Ascending aorta (tissue), 2 donors: ENCODE measurements around the gene NAV3. TPM values are rescaled to one million over a fixed set of nuclear protein-coding genes. Genes with fewer than 3 reads are reported as not detected.

ENCODE experiments used
- DNase-seq, 2 donors: peaks; one replicate each; pipeline ENCODE4 v3.0.0-alpha.2; 2019; ENCODE audit warnings: low spot score in 2 of 2
- H3K27ac ChIP-seq, 2 donors: fragments of 200-600 bp; sonication (generic); one replicate each; pipeline ENCODE4 v1.5.1; 2016 to 2017; ENCODE audit warnings: mild to moderate bottlenecking in 1 of 2
- H3K27me3 ChIP-seq: fragments of 200-600 bp; sonication (generic); one replicate; pipeline ENCODE4 v1.5.1; 2017
- H3K36me3 ChIP-seq, 2 donors: fragments of 200-600 bp; sonication (generic); one replicate each; pipeline ENCODE4 v1.5.1; 2016
- H3K4me1 ChIP-seq, 2 donors: fragments of 200-600 bp; sonication (generic); one replicate each; pipeline ENCODE4 v1.5.1; 2016 to 2017; ENCODE audit warnings: mild to moderate bottlenecking in 1 of 2
- H3K4me3 ChIP-seq, 2 donors: fragments of 200-600 bp; sonication (generic); one replicate each; pipeline ENCODE4 v1.5.1; 2016 to 2017; ENCODE audit warnings: mild to moderate bottlenecking in 1 of 2
- H3K9me3 ChIP-seq, 2 donors: fragments of 200-600 bp; sonication (generic); one replicate each; pipeline ENCODE4 v1.5.1; 2016
- CTCF ChIP-seq, 3 experiments: fragments of 200-600 bp in 2 of 3; fragments of 450-650 bp in 1 of 3; sonication (generic) in 2 of 3; IDR thresholded peaks; one replicate each; pipeline ENCODE4 v1.5.1; 2016 to 2019; ENCODE audit warnings: antibody characterized with exemption in 3 of 3, mild to moderate bottlenecking in 1 of 3, moderate library complexity in 1 of 3
- intact Hi-C: fragments of 100-400 bp; cut with DNase I; formaldehyde crosslinking; loops from one replicate; pipeline ENCODE4 v1.15.1; 2023
- total RNA-seq: library from RNA; depleted of rRNA; stranded (reverse); fragments of >200 nt; gene quantifications from one replicate; pipeline ENCODE4 v1.1.0, GENCODE V29; 2016

The NAV3 gene
- total RNA-seq, 1 donor from 2014 or later: 9.7 TPM

GRCh38 chr12:78085542-78086182 is 255.0 kb downstream of the NAV3 start:
- no peaks in the 10 kb centered on the region for H3K9me3 ChIP-seq
- DNase-seq: no peak
- no peak for TF ChIP-seq CTCF (IDR thresholded peaks at IDR 0.05)
- intact Hi-C loops: no loop called here
- no peak overlapping the region for H3K27ac ChIP-seq
- no peaks in the 10 kb centered on the region for H3K36me3 ChIP-seq
- H3K4me3 ChIP-seq: no peak overlapping the region
- no peaks in the 10 kb centered on the region for H3K4me1 ChIP-seq
- H3K27me3 ChIP-seq: no peaks in the 10 kb centered on the region

GRCh38 chr12:78086553-78087362 is 256.1 kb downstream of the NAV3 start:
- H3K27ac ChIP-seq: no peak overlapping the region
- H3K4me1 ChIP-seq: no peaks in the 10 kb centered on the region
- H3K9me3 ChIP-seq: no peaks in the 10 kb centered on the region
- H3K4me3 ChIP-seq: no peak overlapping the region
- no peaks in the 10 kb centered on the region for H3K27me3 ChIP-seq
- TF ChIP-seq CTCF (IDR thresholded peaks at IDR 0.05): no peak
- no peak for DNase-seq
- H3K36me3 ChIP-seq: no peaks in the 10 kb centered on the region
- intact Hi-C loops: no loop called here

DNA sequence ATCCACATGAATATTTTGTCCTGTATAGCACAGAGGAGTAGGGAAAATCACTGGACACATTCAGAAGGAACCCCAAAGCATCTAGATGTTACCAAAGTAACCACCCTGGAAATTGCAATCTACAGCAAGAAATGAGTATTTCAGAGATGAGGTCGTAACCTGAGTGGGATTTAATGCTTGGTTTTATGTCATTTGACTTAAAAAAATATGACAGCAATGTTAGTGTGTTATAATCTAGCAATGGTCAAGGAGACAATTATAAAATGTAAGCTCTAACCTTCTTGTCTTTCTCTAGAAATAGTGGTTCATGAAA is 256.6 kb downstream of the NAV3 start:
- Histone ChIP-seq H3K27me3 (no peaks in the 10 kb centered on the region), H3K36me3 (no peaks in the 10 kb centered on the region), H3K27ac (no peak overlapping the region), H3K9me3 (no peaks in the 10 kb centered on the region), H3K4me3 (no peak overlapping the region), H3K4me1 (no peaks in the 10 kb centered on the region)
- DNase-seq: no peak
- no peak for TF ChIP-seq CTCF (IDR thresholded peaks at IDR 0.05)
- intact Hi-C loops: no loop called here

- intact Hi-C loops: no loop called here
- H3K36me3 ChIP-seq: no peaks in the 10 kb centered on the region
Observed at GRCh38 chr12:78088391-78088832, 257.7 kb downstream of the NAV3 start.

GRCh38 chr12:78090266-78090665 is 259.6 kb downstream of the NAV3 start:
- Histone ChIP-seq H3K36me3 (no peaks in the 10 kb centered on the region), H3K27me3 (no peaks in the 10 kb centered on the region), H3K4me3 (no peak overlapping the region), H3K4me1 (no peaks in the 10 kb centered on the region), H3K27ac (no peak overlapping the region), H3K9me3 (no peaks in the 10 kb centered on the region)
- DNase-seq: no peak
- no peak for TF ChIP-seq CTCF (IDR thresholded peaks at IDR 0.05)
- intact Hi-C loops: no loop called here

More at GRCh38 chr12:78088391-78088832, 257.7 kb downstream of the NAV3 start:
- Histone ChIP-seq H3K4me1 (no peaks in the 10 kb centered on the region), H3K4me3 (peak overlapping the region in 1 of 2 donors; percentile 47), H3K27me3 (no peaks in the 10 kb centered on the region), H3K27ac (no peak overlapping the region), H3K9me3 (no peaks in the 10 kb centered on the region)
- no peak for DNase-seq
- no peak for TF ChIP-seq CTCF (IDR thresholded peaks at IDR 0.05)
